HepG2 (cell line): Measurements from ENCODE around the gene SMDT1. TPM values are rescaled to one million over a fixed set of nuclear protein-coding genes. Genes with fewer than 3 reads are reported as not detected.

Experiments
- AGO2 ChIP-seq: fragments of 200-400 bp; formaldehyde crosslinking; optimal IDR thresholded peaks from 2 replicates; pipeline ENCODE3; 2017; ENCODE audit warnings: mild to moderate bottlenecking, low read depth, low read length, moderate library complexity
- HIC2 ChIP-seq: sonication (generic); formaldehyde crosslinking; IDR thresholded peaks from 2 replicates; pipeline ENCODE4 v1.9.0; 2022; ENCODE audit warnings: low read depth, missing genetic modification reagents
- HIVEP1 ChIP-seq: sonication (generic); formaldehyde crosslinking; IDR thresholded peaks from 2 replicates; pipeline ENCODE4 v1.4.0; 2020; ENCODE audit warnings: mild to moderate bottlenecking, missing genetic modification reagents
- KLF11 ChIP-seq: IDR thresholded peaks from 2 replicates; pipeline ENCODE4 v1.6.1; 2016; ENCODE audit warnings: missing compliant biosample characterization
- MTA3 ChIP-seq: sonication (generic); formaldehyde crosslinking; IDR thresholded peaks from 2 replicates; pipeline ENCODE4 v1.4.0; 2020; ENCODE audit warnings: missing genetic modification reagents
- PATZ1 ChIP-seq: sonication (generic); formaldehyde crosslinking; IDR thresholded peaks from 2 replicates; pipeline ENCODE4 v1.4.0; 2020; ENCODE audit warnings: missing genetic modification reagents
- REL ChIP-seq: sonication (generic); formaldehyde crosslinking; conservative IDR thresholded peaks from 2 replicates; pipeline ENCODE4 v1.8.0; 2022; ENCODE audit warnings: mild to moderate bottlenecking, missing genetic modification reagents, moderate library complexity
- RFXAP ChIP-seq: sonication (generic); formaldehyde crosslinking; IDR thresholded peaks from 2 replicates; pipeline ENCODE4 v1.4.0; 2020; ENCODE audit warnings: missing genetic modification reagents, borderline replicate concordance
- SIX1 ChIP-seq: sonication (generic); formaldehyde crosslinking; IDR thresholded peaks from 2 replicates; pipeline ENCODE4 v1.4.0; 2020; ENCODE audit warnings: missing genetic modification reagents, borderline replicate concordance
- SMC3 ChIP-seq: IDR thresholded peaks from 2 replicates; pipeline ENCODE4 v1.6.1; 2011; ENCODE audit warnings: low read length, improper control_type of control experiment
- SNAPC2 ChIP-seq: sonication (generic); formaldehyde crosslinking; IDR thresholded peaks from 2 replicates; pipeline ENCODE4 v1.8.1; 2022; ENCODE audit warnings: mild to moderate bottlenecking, missing genetic modification reagents
- SRSF1 ChIP-seq: fragments of 200-400 bp; formaldehyde crosslinking; optimal IDR thresholded peaks from 2 replicates; pipeline ENCODE3; 2017; ENCODE audit warnings: mild to moderate bottlenecking, low read depth, low read length, moderate library complexity
- TIGD3 ChIP-seq: sonication (generic); formaldehyde crosslinking; IDR thresholded peaks from 2 replicates; pipeline ENCODE4 v1.5.1; 2020; ENCODE audit warnings: mild to moderate bottlenecking, missing genetic modification reagents, borderline replicate concordance
- ZBTB3 ChIP-seq: sonication (generic); formaldehyde crosslinking; IDR thresholded peaks from 2 replicates; pipeline ENCODE4 v1.4.0; 2020; ENCODE audit warnings: low read depth, mild to moderate bottlenecking, moderate library complexity, missing genetic modification reagents, borderline replicate concordance
- ZNF205 ChIP-seq: IDR thresholded peaks from 2 replicates; pipeline ENCODE4 v1.6.1; 2018; ENCODE audit warnings: missing biosample characterization, missing genetic modification reagents
- ZNF235 ChIP-seq: sonication (generic); formaldehyde crosslinking; IDR thresholded peaks from 2 replicates; pipeline ENCODE4 v1.8.1; 2023; ENCODE audit warnings: mild to moderate bottlenecking, missing genetic modification reagents, borderline replicate concordance
- ZNF253 ChIP-seq: sonication (generic); formaldehyde crosslinking; IDR thresholded peaks from 2 replicates; pipeline ENCODE4 v1.8.0; 2022; ENCODE audit warnings: mild to moderate bottlenecking, missing genetic modification reagents, borderline replicate concordance
- ZNF446 ChIP-seq: sonication (generic); formaldehyde crosslinking; IDR thresholded peaks from 2 replicates; pipeline ENCODE4 v1.5.0; 2020; ENCODE audit warnings: mild to moderate bottlenecking, missing genetic modification reagents
- ZNF709 ChIP-seq: sonication (generic); formaldehyde crosslinking; IDR thresholded peaks from 2 replicates; pipeline ENCODE4 v1.5.0; 2020; ENCODE audit warnings: mild to moderate bottlenecking, missing genetic modification reagents
- ZNF800 ChIP-seq: sonication (generic); formaldehyde crosslinking; IDR thresholded peaks from 2 replicates; pipeline ENCODE4 v1.4.0; 2020; ENCODE audit warnings: missing genetic modification reagents
- ZNF816 ChIP-seq: sonication (generic); formaldehyde crosslinking; IDR thresholded peaks from 2 replicates; pipeline ENCODE4 v1.8.0; 2022; ENCODE audit warnings: missing genetic modification reagents, mild to moderate bottlenecking, borderline replicate concordance
- ZNF879 ChIP-seq: sonication (generic); formaldehyde crosslinking; IDR thresholded peaks from 2 replicates; pipeline ENCODE4 v1.8.1; 2023; ENCODE audit warnings: missing genetic modification reagents
- polyA plus RNA-seq, 8 experiments: library from polyadenylated mRNA; depleted of rRNA in 3 of 8; stranded (reverse) in 7 of 8; unstranded in 1 of 8; fragments of >200 nt; fragmentation: Illumina TruSeq in 4 of 8; extraction: Trizol in 4 of 8; gene quantifications; 2 replicates each; pipeline versions ENCODE4 v1.2.1 to v1.2.3, GENCODE V29; 2011 to 2016; ENCODE audit warnings: low read depth in 4 of 8, missing spikeins in 1 of 8, mixed read lengths in 1 of 8; ENCODE audit not compliant: insufficient read depth in 1 of 8
- total RNA-seq, 5 experiments: library from RNA; depleted of rRNA; stranded (reverse); fragments of >200 nt; fragmentation: Illumina TruSeq; extraction: Trizol; gene quantifications; 2 replicates each; pipeline ENCODE4 v1.2.3, GENCODE V29; 2016; ENCODE audit warnings: low read depth in 1 of 5

The SMDT1 gene
- total and polyA plus RNA-seq, 2 of the 13 experiments (the other 11 are each of a cell fraction or from before 2014, with no cell fraction given): 8.3 to 26.6 TPM

GRCh38 chr22:42079319-42080251 lies at the start of gene SMDT1 (continued):
- TF ChIP-seq PATZ1 (peak; percentile 73), ZBTB3 (CRISPR knock-in tag) (no peak), RFXAP (peak; percentile 82; the same call in 1 of the 2 replicates), ZNF800 (CRISPR knock-in tag) (peak; percentile 85), HIC2 (CRISPR knock-in tag) (peak; percentile 23; the same call in 1 of the 2 replicates), SIX1 (CRISPR knock-in tag) (no peak), ZNF446 (no peak), ZNF879 (0 out of 2 replicates have a peak, but pooled peaks have one; percentile 38), KLF11 (CRISPR knock-in tag) (0 out of 2 replicates have a peak, but pooled peaks have one; percentile 78), TIGD3 (CRISPR knock-in tag) (no peak), ZNF709 (CRISPR knock-in tag) (peak; percentile 52; the same call in 1 of the 2 replicates), ZNF253 (CRISPR knock-in tag) (peak; percentile 80; the same call in 1 of the 2 replicates), SNAPC2 (CRISPR knock-in tag) (peak; percentile 57; the same call in 1 of the 2 replicates), SMC3 (no peak), MTA3 (CRISPR knock-in tag) (no peak), ZNF816 (no peak; the same call in 1 of the 2 replicates), ZNF235 (CRISPR knock-in tag) (no peak), AGO2 (peak; percentile 70), SRSF1 (peak; percentile 25), ZNF205 (CRISPR knock-in tag) (no peak), HIVEP1 (CRISPR knock-in tag) (peak; percentile 34; the same call in 1 of the 2 replicates), REL (0 out of 2 replicates have a peak, but pooled peaks have one; percentile 76)
